GM12878 (cell line): ENCODE data around the gene ARHGAP32. TPM values are rescaled to one million over a fixed set of nuclear protein-coding genes. Genes with fewer than 3 reads are reported as not detected.
A peak's percentile ranks its signal among the peaks of the same experiment; 100 is the strongest.

ENCODE experiments used
- ATAC-seq: fragments of 200-7000 bp; cut with Tn5 transposase; 3 replicates; pipeline ENCODE4 v1.9.1; 2020; ENCODE audit warnings: mild to moderate bottlenecking, moderate library complexity
- BruUV-seq: library from RNA; stranded (reverse); fragments of 400-500 nt; replicated peaks from 2 replicates; lab custom pipeline; 2021; lab: Mats Ljungman, UMichigan
- CTCF ChIA-PET: fragments of 300-600 bp; sonication (Branson Sonifier 250); formaldehyde crosslinking; extraction: SDS; loops from one replicate; lab custom pipeline; 2021; ENCODE audit warnings: inconsistent platforms; lab: Yijun Ruan, JAX
- POLR2A ChIA-PET: fragments of 350-600 bp; formaldehyde crosslinking; extraction: SDS; loops from one replicate; lab custom pipeline; 2021; ENCODE audit warnings: inconsistent platforms; lab: Charles Lee
- RAD21 ChIA-PET: fragments of 300-600 bp; sonication (Branson Sonifier 250); formaldehyde crosslinking; loops from one replicate; lab custom pipeline; 2023; ENCODE audit warnings: antibody characterized with exemption; ENCODE audit not compliant: unreplicated experiment; lab: Charles Lee
- SMC1A ChIA-PET: fragments of 300-600 bp; sonication (Branson Sonifier 250); formaldehyde crosslinking; loops from one replicate; lab custom pipeline; 2023; ENCODE audit not compliant: unreplicated experiment, uncharacterized antibody; lab: Charles Lee
- DNase-seq: peaks from one replicate; pipeline ENCODE4 v3.0.0-alpha.2; 2011; ENCODE audit warnings: low read depth, low spot score
- FAIRE-seq: peaks from 3 replicates; lab custom pipeline; 2011; peaks lifted over from hg19 to GRCh38; lab: Jason Lieb, UNC
- H2AFZ ChIP-seq: 2 replicates; pipeline ENCODE4 v1.6.0; 2011; ENCODE audit warnings: low read depth, low read length, control low read depth; ENCODE audit not compliant: control insufficient read depth
- H3K27ac ChIP-seq: 2 replicates; pipeline ENCODE4 v1.5.1; 2011; ENCODE audit warnings: control low read depth; ENCODE audit not compliant: control insufficient read depth, insufficient read depth
- H3K27me3 ChIP-seq, 2 experiments: replicated peaks in 1 of 2; 2 replicates each; pipeline versions ENCODE4 v1.6.0 to v1.6.1; 2011; ENCODE audit warnings: low read length in 1 of 2; ENCODE audit not compliant: control insufficient read depth in 2 of 2, insufficient read depth in 2 of 2
- H3K36me3 ChIP-seq, 2 experiments: 2 replicates each; pipeline ENCODE4 v1.5.1; 2011; ENCODE audit warnings: low read length in 1 of 2; ENCODE audit not compliant: control insufficient read depth in 2 of 2, insufficient read depth in 2 of 2
- H3K4me1 ChIP-seq: 2 replicates; pipeline ENCODE4 v1.6.1; 2011; ENCODE audit warnings: mild to moderate bottlenecking, low read length, moderate library complexity, mixed read lengths; ENCODE audit not compliant: control insufficient read depth, insufficient read depth
- H3K4me2 ChIP-seq: 2 replicates; pipeline ENCODE4 v1.6.0; 2011; ENCODE audit warnings: control low read depth; ENCODE audit not compliant: control insufficient read depth, insufficient read depth
- H3K4me3 ChIP-seq: fragments of 200-600 bp; sonication (generic); 2 replicates; pipeline ENCODE4 v1.5.1; 2016
- H3K79me2 ChIP-seq: 2 replicates; pipeline ENCODE4 v1.6.0; 2011; ENCODE audit warnings: low read length; ENCODE audit not compliant: control insufficient read depth, insufficient read depth
- H3K9ac ChIP-seq: 2 replicates; pipeline ENCODE4 v1.8.0; 2011; ENCODE audit warnings: low read length, control low read depth, mixed read lengths; ENCODE audit not compliant: control insufficient read depth, insufficient read depth
- H3K9me3 ChIP-seq: replicated peaks from 3 replicates; pipeline ENCODE4 v1.5.1; 2011; ENCODE audit warnings: mild to moderate bottlenecking, low read length; ENCODE audit not compliant: control insufficient read depth, insufficient read depth
- H4K20me1 ChIP-seq: 2 replicates; pipeline ENCODE4 v1.6.0; 2011; ENCODE audit not compliant: control insufficient read depth, insufficient read depth
- DPF2 ChIP-seq: fragments of 450-650 bp; IDR thresholded peaks from 2 replicates; pipeline ENCODE4 v1.6.1; 2017; ENCODE audit warnings: mild to moderate bottlenecking
- HDGF ChIP-seq: fragments of 450-650 bp; IDR thresholded peaks from 2 replicates; pipeline ENCODE4 v1.6.1; 2016; ENCODE audit warnings: antibody characterized with exemption
- RAD21 ChIP-seq: IDR thresholded peaks from 2 replicates; pipeline ENCODE4 v1.6.1; 2011; ENCODE audit warnings: mild to moderate bottlenecking, low read depth, low read length, moderate library complexity; ENCODE audit not compliant: insufficient read depth
- SMC3 ChIP-seq: IDR thresholded peaks from 2 replicates; pipeline ENCODE4 v1.6.1; 2011; ENCODE audit warnings: low read length, improper control_type of control experiment, borderline replicate concordance
- WGBS: methylation state at CpG from one replicate; pipeline ENCODE4 v1.1.6; 2016; ENCODE audit warnings: low lambda C conversion rate; ENCODE audit not compliant: insufficient replicate concordance, insufficient coverage; ENCODE audit errors: missing lambda C conversion rate; 5-methylcytosine and 5-hydroxymethylcytosine counted together
- in situ Hi-C: fragments of 300-500 bp; cut with MboI; formaldehyde crosslinking; loops from 9 replicates; pipeline ENCODE4 v1.14.3; 2018; ENCODE audit warnings: mixed read lengths
- intact Hi-C: fragments of 100-400 bp; cut with micrococcal nuclease; formaldehyde crosslinking; loops from one replicate; pipeline ENCODE4 v1.14.2; 2022; ENCODE audit not compliant: unreplicated experiment
- polyA plus RNA-seq, 11 experiments: library from polyadenylated mRNA; depleted of rRNA in 4 of 11; unstranded in 6 of 11; stranded (reverse) in 5 of 11; fragments of >200 nt; fragmentation: Nextera tagmentation in 4 of 11; fragmentation: Illumina TruSeq in 1 of 11; extraction: Ambion mirVana in 4 of 11; extraction: Trizol in 1 of 11; gene quantifications; 1 replicate in 1 of 11; 2 replicates in 10 of 11; pipeline versions ENCODE4 v1.2.1 to v1.2.3, GENCODE V29; 2011 to 2016; ENCODE audit warnings: inconsistent platforms in 2 of 11, missing spikeins in 2 of 11, low read depth in 1 of 11
- total RNA-seq, 4 experiments: library from RNA; depleted of rRNA in 3 of 4; stranded (reverse); fragments of >200 nt in 3 of 4; fragmentation: Illumina TruSeq in 1 of 4; extraction: Trizol in 1 of 4; gene quantifications; 2 replicates each; pipeline versions ENCODE4 v1.2.1 to v1.2.3, GENCODE V29; 2013 to 2021
- TF ChIP-seq, protein P1 (sequence below), 3 experiments: IDR thresholded peaks in 2 of 3; conservative IDR thresholded peaks in 1 of 3; 2 replicates each; pipeline ENCODE4 v1.5.1; 2011; ENCODE audit warnings: low read depth in 3 of 3, low read length in 3 of 3, mild to moderate bottlenecking in 3 of 3, control low read depth in 2 of 3, moderate library complexity in 2 of 3, inconsistent platforms in 1 of 3, mixed read lengths in 1 of 3; ENCODE audit not compliant: control insufficient read depth in 2 of 3, insufficient read depth in 1 of 3; ENCODE audit errors: extremely low read depth in 1 of 3

Gene ARHGAP32
- total and polyA plus RNA-seq, 10 of the 15 experiments (the other 5 are each of a cell fraction or from before 2014, with no cell fraction given), result under 0.01 to 0.46 (median 0.12) TPM; not detected in 1

DNA sequence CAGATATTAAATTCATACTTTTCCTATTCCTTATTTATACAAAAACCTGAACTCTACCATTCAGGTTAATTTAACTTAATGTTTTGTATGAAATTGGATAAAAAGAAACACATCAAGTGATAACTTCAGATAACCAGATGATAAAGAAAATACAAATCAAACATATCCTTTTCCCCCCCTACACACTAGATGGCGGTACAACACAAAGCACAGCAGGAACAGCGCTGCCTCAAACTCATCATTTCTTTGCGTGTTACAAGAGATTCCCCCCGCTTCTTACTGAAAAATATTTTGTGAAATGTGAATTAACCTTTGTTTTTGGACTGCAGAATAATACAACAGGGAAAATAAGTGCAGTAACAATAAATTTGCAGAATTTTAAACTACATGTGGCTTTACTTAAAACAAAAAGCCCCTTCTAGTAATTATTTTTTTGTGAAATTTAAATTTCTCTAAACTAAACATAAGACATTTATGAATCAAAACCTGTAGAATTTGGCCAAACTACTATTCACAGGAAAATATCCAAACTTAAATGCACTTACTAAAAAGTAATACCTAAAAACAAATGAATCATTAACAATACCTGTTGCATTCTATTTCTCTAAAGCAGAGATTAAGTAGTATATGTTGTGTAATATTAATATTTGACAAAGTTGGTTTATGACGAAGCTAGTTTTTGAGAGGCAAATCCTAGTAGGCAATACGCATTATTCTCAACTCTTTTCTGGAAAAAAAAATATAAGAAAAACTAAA lies 74.4 kb downstream of the ARHGAP32 start:
- BruUV-seq, result no TSS peak
- Histone ChIP-seq H3K79me2 (no peaks in the 10 kb centered on the region), H3K4me1 (no peaks in the 10 kb centered on the region), H3K4me3 (no peak overlapping the region), H3K36me3 (no peaks in the 10 kb centered on the region), H2AFZ (no peak overlapping the region), H3K27ac (no peak overlapping the region), H3K9ac (no peak overlapping the region), H3K4me2 (no peak overlapping the region), H4K20me1 (no peaks in the 10 kb centered on the region), H3K27me3 (no peaks in the 10 kb centered on the region), H3K9me3 (no peaks in the 10 kb centered on the region)
- intact Hi-C loops, result loop anchor here (1.0 to 10.0 kb wide), 6 partner anchors 120 to 633 kb away; no protein-coding TSS in a partner anchor
- DNase-seq, result no peak
- ChIA-PET POLR2A (no interaction called here), SMC1A (interaction anchor here (0.9 to 2.6 kb wide), 7 partner anchors 15 to 216 kb away, joined by 3 to 18 read pairs (median 3); no protein-coding TSS in a partner anchor), CTCF (interaction anchor here (0.6 to 3.1 kb wide), 11 partner anchors 13 to 636 kb away, joined by 3 to 47 read pairs (median 4); no protein-coding TSS in a partner anchor), RAD21 (interaction anchor here (1.1 to 2.4 kb wide), 2 partner anchors 161 to 214 kb away, joined by 3 to 21 read pairs; no protein-coding TSS in a partner anchor)
- peak; percentile 84 for FAIRE-seq
- peak; percentile 71 for ATAC-seq
- in situ Hi-C loops, result loop anchor here (10.0 kb wide), 1 partner anchor 627 kb away; no protein-coding TSS in a partner anchor
- TF ChIP-seq SMC3 (peak; percentile 91), DPF2 (no peak), RAD21 (peak; percentile 92), HDGF (no peak)
- TF ChIP-seq, protein P1, sequence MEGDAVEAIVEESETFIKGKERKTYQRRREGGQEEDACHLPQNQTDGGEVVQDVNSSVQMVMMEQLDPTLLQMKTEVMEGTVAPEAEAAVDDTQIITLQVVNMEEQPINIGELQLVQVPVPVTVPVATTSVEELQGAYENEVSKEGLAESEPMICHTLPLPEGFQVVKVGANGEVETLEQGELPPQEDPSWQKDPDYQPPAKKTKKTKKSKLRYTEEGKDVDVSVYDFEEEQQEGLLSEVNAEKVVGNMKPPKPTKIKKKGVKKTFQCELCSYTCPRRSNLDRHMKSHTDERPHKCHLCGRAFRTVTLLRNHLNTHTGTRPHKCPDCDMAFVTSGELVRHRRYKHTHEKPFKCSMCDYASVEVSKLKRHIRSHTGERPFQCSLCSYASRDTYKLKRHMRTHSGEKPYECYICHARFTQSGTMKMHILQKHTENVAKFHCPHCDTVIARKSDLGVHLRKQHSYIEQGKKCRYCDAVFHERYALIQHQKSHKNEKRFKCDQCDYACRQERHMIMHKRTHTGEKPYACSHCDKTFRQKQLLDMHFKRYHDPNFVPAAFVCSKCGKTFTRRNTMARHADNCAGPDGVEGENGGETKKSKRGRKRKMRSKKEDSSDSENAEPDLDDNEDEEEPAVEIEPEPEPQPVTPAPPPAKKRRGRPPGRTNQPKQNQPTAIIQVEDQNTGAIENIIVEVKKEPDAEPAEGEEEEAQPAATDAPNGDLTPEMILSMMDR (IDR thresholded peaks at IDR 0.05 in 2 of 3, conservative IDR thresholded peaks at IDR 0.05 in 1 of 3; ENCODE audit: control insufficient read depth in 2 of 3, extremely low read depth in 1 of 3, insufficient read depth in 1 of 3, low read depth in 3 of 3, low read length in 3 of 3), result peak; percentile 74 to 97 (median 81); a peak in 5 of 6 replicates
- WGBS, result 8% methylated on average over 6 of the region's 6 CpGs
